SK-N-MC (cell line): ENCODE measurements around the gene FGF14.
"Not testable (repeated sequence)": the region's sequence is repeated elsewhere in the genome, so short reads cannot be mapped to it uniquely, and the experiment has no call there.

Experiments used
- EZH2 ChIP-seq: fragments of 200-600 bp; sonication (generic); IDR thresholded peaks from one replicate; pipeline ENCODE4 v1.6.1; 2017; ENCODE audit warnings: antibody characterized with exemption
- FOXP2 ChIP-seq: optimal IDR thresholded peaks from 2 replicates; pipeline ENCODE3; 2011; ENCODE audit warnings: mild to moderate bottlenecking, moderate library complexity; ENCODE audit not compliant: insufficient read depth; ENCODE audit errors: extremely low read length, control extremely low read depth
- POLR2AphosphoS5 ChIP-seq: IDR thresholded peaks from 2 replicates; pipeline ENCODE4 v1.6.1; 2012; ENCODE audit warnings: mild to moderate bottlenecking, low read depth, low read length, borderline replicate concordance

DNA sequence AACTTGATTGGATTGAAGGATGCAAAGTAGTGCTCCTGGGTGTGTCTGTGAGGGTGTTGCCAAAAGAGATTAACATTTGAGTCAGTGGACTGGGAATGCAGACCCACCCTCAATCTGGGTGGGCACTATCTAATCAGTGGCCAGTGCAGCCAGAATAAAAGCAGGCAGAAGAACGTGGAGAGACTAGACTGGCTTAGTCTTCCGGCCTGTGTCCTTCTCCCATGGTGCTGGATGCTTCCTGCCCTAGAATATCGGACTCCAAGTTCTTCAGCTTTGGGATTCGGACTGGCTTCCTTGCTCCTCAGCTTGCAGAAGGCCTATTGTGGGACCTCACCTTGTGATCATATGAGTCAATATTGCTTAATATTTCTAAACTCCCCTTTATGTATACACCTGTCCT lies 564.1 kb downstream of the FGF14 start:
- not testable (repeated sequence) for TF ChIP-seq POLR2AphosphoS5, EZH2, FOXP2
